Measurements from ENCODE around the gene ZNF610.
"Not testable (repeated sequence)": the region's sequence is repeated elsewhere in the genome, so short reads cannot be mapped to it uniquely, and the experiment has no call there.

ZNF610 gene

DNA sequence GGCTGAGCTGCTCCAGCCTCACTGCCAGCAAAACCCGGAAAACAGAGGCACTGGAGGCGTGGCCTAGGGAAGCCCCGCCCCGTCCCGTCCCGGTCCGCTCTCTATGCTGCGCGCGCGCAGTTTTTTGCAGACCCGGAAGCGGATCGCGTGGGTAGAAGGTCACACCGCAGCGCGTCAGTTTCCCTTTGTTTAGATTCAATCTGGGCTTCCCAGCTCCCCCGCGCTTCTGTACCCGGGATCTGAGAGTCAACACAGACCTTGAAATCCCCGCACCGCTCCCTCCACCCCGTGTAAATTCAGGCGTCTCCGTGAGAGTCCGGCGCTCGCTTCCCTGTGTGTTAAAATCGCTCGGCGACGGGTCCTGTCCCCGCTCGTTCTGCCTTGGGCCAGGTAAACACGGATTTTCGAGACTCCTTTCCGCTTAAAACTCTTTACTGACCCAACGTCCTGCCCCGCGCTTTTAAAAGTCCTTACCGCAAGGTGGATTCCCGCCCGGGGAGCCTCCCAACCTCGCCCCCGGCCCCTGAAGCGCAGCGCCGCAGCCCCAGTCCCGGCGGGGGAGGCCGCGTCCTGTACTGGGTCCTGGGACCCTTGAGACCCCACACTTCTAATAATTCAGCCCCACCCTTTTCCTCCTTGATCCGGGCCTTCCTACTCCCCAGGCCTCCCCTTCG lies at the start of gene ZNF610:
TSS of gene ZNF610 (plus strand) at position 127 of the 674 bp plus-strand sequence. CDS start 12,930 bp downstream, outside the sequence.
- DNase-seq (ENCODE audit: low read depth in 2 of 2): peak; percentile 80 to 83

DNA sequence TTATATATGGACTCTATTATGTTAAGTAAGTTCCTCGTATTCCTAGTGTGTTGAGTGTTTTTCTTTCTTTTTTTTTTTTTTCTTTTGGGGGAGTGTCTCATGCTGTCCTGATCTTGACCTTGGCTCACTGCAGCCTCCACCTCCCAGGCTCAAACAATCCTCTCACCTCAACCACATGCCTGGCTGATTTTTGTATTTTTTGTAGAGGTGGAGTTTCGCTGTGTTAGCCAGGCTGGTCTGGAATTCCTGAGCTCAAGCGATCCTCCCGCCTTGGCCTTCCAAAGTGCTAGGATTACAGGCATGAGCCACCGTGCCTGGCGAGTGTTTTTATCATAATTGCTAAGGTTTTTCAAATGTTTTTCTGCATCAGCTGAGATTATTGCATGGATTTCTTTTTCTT lies 49.8 kb upstream of the ZNF610 start:
- no peak for DNase-seq (ENCODE audit: low read depth in 2 of 2)

DNA sequence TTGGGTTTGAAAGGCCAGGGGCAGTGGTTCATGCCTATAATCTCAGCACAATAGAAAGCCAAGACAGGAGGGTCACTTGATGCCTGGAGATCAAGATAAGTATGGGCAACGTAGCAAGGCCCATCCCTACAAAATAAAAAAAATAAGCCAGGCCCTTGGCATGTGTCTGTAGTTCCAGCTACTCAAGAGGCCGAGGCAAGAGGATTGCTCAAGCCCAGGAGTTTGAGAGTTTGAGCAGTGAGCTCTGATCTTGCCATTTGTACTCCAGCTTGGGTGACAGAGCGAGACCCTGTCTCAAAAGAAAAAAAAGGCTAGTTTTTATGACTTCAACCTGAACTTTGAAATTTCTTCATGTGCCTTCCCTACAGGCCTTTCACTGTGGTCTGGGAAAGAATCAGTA lies 44.3 kb upstream of the ZNF610 start:
- no peak for DNase-seq (ENCODE audit: low read depth in 2 of 2)

DNA sequence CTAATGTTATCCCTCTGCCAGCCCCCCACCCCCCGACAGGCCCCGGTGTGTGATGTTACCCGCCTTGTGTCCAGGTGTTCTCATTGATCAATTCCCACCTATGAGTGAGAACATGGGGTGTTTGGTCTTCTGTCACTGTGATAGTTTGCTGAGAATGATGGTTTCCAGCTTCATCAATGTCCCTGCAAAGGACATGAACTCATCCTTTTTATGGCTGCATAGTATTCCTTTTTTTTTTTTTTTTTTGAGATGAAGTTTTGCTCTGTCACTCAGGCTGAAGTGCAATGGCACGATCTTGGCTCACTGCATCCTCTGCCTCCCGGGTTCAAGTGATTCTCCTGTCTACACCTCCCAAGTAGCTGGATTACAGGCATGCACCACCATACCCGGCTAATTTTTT lies 43.1 kb upstream of the ZNF610 start:
- not testable (repeated sequence) for DNase-seq (ENCODE audit: low read depth in 2 of 2)

DNA sequence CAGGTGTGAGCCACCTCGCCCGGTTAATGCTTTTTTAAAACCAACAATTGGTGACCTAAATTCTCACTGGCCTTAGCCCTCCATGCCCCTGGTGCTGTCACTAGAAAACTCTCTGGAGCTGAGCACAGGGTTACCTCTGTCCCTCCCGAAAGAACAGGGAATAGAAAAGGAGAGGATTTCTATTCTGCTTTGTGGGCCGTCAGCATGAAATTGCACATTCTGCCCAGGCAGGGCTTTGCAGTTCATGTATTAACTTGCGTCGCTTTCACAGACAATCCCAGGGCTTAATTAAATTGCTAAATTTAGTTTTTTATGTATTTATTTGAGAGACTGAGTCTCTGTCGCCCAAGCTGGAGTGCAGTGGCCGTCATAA lies 39.7 kb upstream of the ZNF610 start:
- DNase-seq (ENCODE audit: low read depth in 2 of 2): no peak

DNA sequence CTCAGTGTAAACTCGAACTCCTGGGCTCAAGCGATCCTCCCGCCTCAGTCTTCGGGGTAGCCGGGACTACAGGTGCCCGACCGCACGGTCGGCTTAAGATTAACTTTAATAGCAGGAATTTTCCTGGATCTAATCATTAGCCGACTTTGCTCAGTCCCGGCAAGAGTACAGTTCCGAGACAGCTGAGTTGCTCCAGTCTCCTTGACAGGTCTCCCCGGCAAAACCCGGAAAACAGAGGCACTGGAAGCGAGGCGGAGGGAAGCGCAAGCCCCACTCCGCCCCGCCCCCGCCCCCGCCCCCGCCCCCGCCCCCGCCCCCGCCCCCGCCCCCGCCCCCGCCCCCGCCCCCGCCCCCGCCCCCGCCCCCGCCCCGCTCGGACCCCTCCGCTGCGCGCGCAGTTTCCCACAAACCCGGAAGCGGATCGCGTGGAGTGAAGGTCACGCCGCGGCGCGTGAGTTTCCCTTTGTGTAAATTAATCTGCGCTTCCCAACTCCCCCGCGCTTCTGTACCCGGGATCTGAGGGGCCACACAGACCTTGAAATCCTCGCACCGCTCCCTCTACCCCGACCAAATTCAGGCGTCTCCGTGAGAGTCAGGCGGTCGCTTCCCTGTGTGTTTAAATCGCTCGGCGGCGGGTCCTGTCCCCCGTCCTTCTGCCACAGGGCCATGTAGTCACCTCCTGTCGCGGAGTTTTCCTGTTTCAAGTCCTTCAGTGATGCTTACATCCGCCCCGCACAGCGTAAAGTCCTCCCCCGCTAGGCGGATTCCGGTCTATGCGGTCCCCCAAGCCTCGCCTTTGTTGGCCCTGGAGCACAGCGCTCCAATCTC lies 39.1 kb upstream of the ZNF610 start, which contains the start of gene ZNF480:
TSS of gene ZNF480 (plus strand) at position 397 of the 828 bp plus-strand sequence. CDS start 3,244 bp downstream, outside the sequence.
- peak; percentile 66 to 77 for DNase-seq (ENCODE audit: low read depth in 2 of 2)

DNA sequence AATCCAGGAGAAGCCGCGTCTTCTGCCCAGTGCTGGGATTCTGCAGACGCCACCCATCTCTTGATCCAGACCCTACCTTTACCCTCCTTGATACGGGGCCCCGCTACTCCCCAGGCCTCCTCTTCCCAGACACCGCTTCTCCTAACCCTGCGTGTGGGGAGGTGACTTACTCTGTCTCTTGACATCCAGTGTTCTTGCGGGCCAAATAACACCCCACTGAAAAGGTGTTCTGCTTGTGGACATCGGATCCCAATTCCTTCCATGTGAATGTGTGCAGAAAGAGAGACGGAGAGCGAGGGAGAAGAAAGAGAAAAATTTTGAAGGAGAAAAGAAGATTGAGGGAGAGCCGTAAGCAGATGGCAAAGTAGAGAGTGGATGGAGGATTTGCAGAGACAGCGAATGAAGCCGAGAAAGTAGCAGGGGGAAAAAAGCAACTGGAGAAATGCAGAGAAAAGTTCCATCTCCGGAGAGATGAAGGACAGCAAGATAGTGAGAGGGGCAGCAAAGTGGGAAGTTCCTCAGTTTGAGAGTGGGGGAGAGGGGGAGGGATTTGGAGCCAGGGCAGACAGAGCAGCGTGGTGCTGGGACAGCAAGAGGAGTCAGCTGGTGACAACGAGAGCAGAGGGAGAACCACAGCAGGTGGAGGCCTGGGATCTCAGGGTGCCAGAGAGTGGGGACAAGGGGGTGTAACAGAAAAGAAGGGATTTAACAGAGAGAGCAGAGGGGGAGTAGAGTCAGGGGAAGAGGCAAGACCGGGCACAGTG lies 38.3 kb upstream of the ZNF610 start:
- DNase-seq (ENCODE audit: low read depth in 2 of 2): no peak

DNA sequence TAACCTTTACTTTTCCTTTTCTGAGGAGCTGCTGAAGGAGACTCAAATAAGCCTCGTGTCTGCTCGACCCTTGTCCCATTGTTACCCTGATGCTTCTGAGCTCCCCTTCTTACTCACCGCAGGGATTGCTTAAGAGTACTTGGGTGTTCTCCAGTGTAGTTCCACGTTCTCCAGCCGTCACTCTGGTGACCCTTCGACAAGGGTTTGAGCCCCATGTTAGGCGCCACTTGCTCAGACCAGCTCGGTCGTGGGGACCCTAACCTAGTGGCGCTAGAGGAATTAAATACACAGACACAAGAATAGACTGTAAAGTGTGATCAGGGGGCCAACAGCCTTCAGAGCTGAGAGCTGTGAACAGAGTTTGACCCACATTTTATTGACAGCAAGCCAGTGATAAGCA lies 28.8 kb upstream of the ZNF610 start:
- DNase-seq (ENCODE audit: low read depth in 2 of 2): no peak

DNA sequence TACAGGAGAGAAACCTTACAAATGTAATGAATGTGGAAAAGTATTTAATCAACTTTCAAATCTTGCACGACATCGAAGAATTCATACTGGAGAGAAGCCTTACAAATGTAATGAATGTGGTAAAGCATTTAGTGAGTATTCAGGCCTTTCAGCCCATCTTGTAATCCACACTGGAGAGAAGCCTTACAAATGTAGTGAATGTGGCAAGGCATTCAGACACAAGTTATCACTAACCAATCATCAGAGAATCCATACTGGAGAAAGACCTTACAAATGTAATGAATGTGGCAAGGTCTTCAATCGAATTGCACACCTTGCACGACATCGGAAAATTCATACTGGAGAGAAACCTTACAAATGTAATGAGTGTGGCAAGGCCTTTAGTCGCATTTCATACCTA lies 13.6 kb upstream of the ZNF610 start:
- no peak for DNase-seq (ENCODE audit: low read depth in 2 of 2)

DNA sequence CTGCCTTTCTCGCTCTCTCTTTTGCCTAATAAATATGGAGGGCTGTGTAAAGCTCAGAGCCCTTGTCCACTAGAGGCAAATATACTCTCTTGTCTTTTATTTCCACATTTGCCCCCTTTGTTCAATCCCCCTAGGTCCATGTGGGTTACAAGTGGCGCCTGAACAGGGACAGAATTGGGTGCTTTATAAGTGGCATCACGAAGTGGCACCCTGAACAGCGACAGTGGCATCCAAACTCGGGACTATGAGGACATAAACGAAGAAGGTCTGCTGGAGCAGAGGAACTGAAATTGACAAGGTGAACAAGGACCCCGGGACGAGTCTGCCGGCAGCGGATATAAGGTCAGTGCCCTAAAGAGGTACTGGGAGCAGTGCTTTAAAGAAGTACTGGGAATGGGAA lies 4.3 kb upstream of the ZNF610 start:
- no peak for DNase-seq (ENCODE audit: low read depth in 2 of 2)

DNA sequence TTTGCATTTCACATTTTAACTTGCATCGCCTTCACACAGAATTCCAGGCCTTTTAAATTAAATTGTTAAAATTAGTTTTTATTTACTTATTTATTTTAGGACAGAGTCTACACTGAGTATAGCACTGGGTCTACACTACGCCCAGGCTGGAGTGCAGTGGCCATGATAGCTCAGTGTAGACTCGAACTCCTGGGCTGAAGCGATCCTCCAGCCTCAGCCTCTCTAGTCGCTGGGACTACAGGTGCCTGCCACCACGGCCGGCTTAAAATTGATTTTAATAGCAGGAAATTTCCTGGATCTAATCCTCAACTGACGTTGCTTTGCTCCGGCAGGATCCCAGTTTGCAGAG lies 301 bp upstream of the ZNF610 start:
- DNase-seq (ENCODE audit: low read depth in 2 of 2): no peak

DNA sequence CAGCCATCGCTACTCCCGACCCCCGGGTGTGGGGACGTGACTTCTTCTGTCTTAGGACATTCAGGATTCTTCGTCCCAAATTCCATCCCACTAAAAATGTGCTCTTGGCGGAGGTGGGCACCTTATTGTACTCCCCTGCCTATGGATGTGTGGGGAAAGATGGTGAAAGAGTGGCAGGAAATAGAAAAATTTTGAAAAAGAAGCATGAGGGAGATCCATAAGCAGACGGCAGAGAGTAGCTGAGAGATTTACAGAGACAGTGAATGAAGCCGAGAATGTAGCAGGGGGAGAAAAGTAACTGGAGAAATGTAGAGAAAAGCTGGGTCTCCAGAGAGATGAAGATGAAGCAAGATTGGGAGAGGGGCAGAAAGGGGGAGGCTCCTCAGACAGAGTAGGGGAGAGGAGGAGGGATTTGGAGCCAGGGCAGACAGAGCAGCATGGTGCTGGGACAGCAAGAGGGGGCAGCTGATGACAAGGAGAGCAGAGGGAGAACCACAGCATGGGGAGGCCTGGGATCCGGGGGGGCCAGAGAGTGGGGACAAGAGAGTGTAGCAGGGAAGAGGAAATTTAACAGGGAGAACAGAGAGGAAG lies 843 bp downstream of the ZNF610 start:
- no peak for DNase-seq (ENCODE audit: low read depth in 2 of 2)

DNA sequence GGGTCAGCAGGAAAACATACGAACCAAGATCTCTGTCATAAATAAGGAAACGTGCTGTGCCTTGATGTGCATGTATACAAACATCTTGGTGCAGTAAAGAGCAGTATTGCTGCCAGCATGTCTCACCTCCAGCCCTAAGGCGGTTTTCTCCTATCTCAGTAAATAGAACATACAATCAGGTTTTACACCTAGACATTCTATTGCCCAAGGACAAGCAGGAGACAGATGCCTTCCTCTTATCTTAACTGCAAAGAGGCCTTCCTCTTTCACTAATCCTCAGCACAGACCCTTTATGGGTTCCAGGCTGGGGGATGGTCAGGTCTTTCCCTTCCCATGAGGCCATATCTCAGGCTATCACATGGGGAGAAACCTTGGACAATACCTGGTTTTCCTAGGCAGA lies 3.0 kb downstream of the ZNF610 start:
- DNase-seq (ENCODE audit: low read depth in 2 of 2): not testable (repeated sequence)

DNA sequence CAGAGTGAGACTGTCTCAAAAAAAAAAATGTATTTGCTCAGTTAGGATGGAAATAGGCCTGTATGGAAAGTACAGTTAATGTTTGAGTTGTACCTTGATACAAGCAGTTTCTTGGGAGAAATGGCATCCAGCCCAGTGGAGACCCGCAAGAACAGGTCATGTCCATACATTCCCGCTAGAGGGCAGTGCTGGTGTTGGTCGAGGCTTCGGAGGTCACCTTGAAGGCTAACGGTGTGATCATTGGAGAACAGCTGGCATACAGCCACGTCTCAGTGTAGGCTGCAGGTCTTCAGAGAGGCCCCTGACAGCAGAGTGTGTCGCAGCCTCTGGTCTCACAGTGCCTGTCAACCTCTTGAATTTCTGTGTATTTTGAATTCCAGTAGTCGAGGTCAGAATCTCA lies 7.5 kb downstream of the ZNF610 start:
- DNase-seq (ENCODE audit: low read depth in 2 of 2): peak; percentile 11 to 29

DNA sequence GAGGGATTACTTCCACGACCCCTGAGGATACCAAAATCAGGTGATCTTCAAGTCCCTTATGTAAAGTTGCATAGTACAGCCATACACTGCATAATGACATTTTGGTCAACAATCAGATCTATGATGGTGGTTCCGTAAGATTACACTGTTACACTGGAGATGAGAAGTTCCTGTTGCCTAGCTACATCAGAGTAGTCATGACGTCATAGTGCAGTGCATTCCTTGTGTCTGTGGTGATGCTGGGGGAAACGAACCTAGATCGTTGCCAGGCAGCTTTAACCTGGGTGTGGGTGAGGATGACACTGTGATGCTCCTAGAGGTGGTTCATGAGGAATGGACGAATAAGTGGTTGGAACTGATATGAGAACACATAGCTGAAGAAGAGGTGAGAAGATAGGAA lies 9.1 kb downstream of the ZNF610 start:
- no peak for DNase-seq (ENCODE audit: low read depth in 2 of 2)

DNA sequence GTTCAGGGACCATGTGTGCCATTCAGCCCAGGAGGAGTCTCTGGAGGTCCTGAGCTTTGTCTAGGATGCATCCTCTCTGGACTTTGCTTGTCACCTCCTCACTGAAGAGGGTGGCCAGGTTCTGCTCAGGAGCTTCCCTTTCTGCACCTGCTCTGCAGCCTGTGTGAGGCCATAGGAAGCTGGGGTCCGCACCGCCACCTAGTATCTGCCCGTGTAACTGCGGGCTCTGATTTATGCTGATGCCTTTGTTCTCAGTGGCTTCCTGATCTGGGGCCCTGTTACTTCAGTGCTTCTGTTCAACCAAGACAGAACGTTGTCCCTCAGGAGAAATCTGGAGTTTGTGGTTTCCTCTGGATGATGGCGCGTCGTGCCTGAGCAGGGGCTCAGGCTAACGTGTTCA lies 15.5 kb downstream of the ZNF610 start:
- no peak for DNase-seq (ENCODE audit: low read depth in 2 of 2)

DNA sequence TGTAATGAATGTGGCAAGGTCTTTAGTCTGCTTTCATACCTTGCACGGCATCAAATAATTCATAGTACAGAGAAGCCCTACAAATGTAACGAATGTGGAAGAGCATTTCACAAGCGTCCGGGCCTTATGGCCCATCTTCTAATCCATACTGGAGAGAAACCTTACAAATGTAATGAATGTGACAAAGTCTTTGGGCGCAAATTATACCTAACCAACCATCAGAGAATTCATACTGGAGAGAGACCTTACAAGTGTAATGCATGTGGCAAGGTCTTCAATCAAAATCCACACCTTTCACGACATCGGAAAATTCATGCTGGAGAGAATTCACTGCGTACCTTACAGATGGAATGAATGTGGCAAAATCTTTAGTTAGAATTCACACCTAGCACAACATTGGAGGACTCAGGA lies 30.4 kb downstream of the ZNF610 start:
- DNase-seq (ENCODE audit: low read depth in 2 of 2): no peak

DNA sequence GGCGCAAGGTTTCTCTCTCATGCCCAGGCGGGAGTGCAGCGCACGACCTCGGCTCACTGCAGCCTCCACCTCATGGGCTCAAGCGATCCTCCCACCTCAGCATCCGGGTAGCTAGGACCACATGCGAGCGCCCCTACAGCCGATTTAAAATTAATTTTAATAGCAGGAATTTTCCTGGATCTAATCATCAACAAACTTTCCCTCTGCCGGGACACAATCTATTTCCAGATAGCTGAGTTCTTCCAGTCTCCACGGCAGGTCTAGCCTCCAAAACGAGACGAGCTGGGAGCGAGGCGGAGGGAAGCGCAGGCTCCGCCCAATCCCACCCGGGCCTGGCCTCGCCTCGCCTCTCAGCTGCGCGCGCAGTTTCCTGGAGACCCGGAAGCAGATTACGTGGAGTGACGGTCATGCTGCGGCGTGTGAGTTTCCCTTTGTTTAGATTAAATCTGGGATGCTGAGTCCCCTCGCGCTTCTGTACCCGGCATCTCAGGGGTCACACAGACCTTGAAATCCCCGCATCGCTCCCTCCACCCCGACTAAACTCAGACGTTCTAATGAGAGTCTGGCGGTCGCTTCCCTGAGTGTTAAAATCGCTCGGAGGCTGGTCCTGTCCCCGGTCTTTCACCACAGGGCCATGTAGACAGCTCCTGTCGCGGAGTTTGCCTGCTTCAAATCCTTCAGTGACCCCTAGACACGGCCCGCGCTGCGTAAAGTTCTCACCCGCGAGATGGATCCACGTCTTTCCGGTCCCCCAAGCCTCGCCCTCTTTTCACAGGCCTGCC lies 33.7 kb downstream of the ZNF610 start, which contains the start of gene ZNF880:
TSS of gene ZNF880 (plus strand) at position 365 of the 782 bp plus-strand sequence. CDS start at position 408, 43 bp downstream.
- peak; percentile 91 to 92 for DNase-seq (ENCODE audit: low read depth in 2 of 2)

DNA sequence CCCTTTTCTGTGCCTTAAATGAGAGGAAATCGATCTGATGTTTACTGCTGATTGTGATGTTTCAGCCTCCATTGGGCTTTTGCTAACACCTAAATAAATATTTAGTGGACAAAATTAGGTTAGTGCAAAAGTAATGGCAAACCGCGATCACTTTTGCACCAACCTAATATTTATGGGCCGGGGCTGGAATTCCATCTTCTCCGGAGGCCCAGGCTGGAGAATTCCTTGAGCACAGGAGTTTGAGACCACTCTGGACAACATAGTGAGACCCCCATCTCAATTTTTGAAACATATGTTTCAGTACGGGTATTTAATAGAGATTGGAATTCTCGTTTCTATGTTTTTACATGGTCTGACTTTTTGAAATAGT lies 34.3 kb downstream of the ZNF610 start:
- no peak for DNase-seq (ENCODE audit: low read depth in 2 of 2)

DNA sequence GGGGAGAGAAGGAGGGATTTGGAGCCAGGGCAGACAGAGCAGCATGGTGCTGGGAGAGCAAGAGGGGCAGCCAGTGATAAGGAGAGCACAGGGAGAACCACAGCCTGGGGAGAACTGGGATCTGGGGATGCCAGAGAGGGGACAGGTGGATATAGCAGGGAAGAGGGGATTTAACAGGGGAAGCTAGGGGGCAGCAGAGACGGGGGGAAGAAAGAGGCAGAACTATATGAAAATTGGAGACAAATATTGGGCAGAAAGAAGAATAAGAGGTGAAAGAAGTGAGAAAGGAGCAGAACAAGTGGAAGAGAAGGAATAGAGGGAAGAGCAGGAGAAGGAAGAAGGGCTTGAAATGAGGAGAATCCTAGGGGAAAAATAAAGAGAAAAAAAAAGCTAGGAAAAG lies 55.1 kb downstream of the ZNF610 start:
- DNase-seq (ENCODE audit: low read depth in 2 of 2): no peak

Measured in stimulated activated CD4-positive, alpha-beta T cell treated with anti-CD3 and anti-CD28 coated beads, Interleukin-1b, Interleukin-23, amount 100 ng/mL, for 4 hours (primary cell).